Subcutaneous adipose tissue (tissue), 4 donors: ENCODE results near the gene MAGI2. TPM values are rescaled to one million over a fixed set of nuclear protein-coding genes. Genes with fewer than 3 reads are reported as not detected.

ENCODE experiments used
- CTCF ChIP-seq: fragments of 450-650 bp; IDR thresholded peaks from one replicate; pipeline ENCODE4 v1.5.1; 2016; ENCODE audit warnings: low read depth, mild to moderate bottlenecking, control low read depth, antibody characterized with exemption, moderate library complexity
- total RNA-seq, 4 donors: library from RNA; depleted of rRNA; stranded (reverse); fragments of >200 nt; gene quantifications; one replicate each; pipeline ENCODE4 v1.1.0, GENCODE V29; 2016

Gene MAGI2
- total RNA-seq, 4 donors from 2014 or later, result 13.7 to 22.9 (median 17.7) TPM

GRCh38 chr7:78993341-78993740, 460.1 kb downstream of the MAGI2 start:
- no peak for TF ChIP-seq CTCF

- TF ChIP-seq CTCF, result no peak
Observed at GRCh38 chr7:78985509-78985908, 468.0 kb downstream of the MAGI2 start.

- TF ChIP-seq CTCF, result no peak
Observed at GRCh38 chr7:78983483-78983882, 470.0 kb downstream of the MAGI2 start.

- TF ChIP-seq CTCF, result no peak
Observed at GRCh38 chr7:78970440-78970916, 483.0 kb downstream of the MAGI2 start.

- no peak for TF ChIP-seq CTCF
Observed at GRCh38 chr7:78968951-78969350, 484.5 kb downstream of the MAGI2 start.

- TF ChIP-seq CTCF, result no peak
Observed at GRCh38 chr7:78967046-78967445, 486.4 kb downstream of the MAGI2 start.

- no peak for TF ChIP-seq CTCF
Observed at GRCh38 chr7:78959477-78959876, 494.0 kb downstream of the MAGI2 start.

GRCh38 chr7:78955329-78955728, 498.1 kb downstream of the MAGI2 start:
- TF ChIP-seq CTCF, result no peak
